DOHH2 (cell line): ENCODE data around the gene FA2H.

Source experiments
- EZH2phosphoT487 ChIP-seq: fragments of 200-600 bp; sonication (generic); IDR thresholded peaks from 2 replicates; pipeline ENCODE4 v1.6.1; 2017; ENCODE audit warnings: borderline replicate concordance, mild to moderate bottlenecking, antibody characterized with exemption, low read length, moderate library complexity, mixed read lengths
- TF ChIP-seq, protein P1 (sequence below): fragments of 200-600 bp; sonication (generic); IDR thresholded peaks from one replicate; pipeline ENCODE4 v1.5.1; 2014; ENCODE audit warnings: antibody characterized with exemption, mild to moderate bottlenecking, low read depth, low read length; ENCODE audit not compliant: poor library complexity, severe bottlenecking

GRCh38 chr16:74767749-74768148 is 6.9 kb downstream of the FA2H start:
- TF ChIP-seq, protein P1, sequence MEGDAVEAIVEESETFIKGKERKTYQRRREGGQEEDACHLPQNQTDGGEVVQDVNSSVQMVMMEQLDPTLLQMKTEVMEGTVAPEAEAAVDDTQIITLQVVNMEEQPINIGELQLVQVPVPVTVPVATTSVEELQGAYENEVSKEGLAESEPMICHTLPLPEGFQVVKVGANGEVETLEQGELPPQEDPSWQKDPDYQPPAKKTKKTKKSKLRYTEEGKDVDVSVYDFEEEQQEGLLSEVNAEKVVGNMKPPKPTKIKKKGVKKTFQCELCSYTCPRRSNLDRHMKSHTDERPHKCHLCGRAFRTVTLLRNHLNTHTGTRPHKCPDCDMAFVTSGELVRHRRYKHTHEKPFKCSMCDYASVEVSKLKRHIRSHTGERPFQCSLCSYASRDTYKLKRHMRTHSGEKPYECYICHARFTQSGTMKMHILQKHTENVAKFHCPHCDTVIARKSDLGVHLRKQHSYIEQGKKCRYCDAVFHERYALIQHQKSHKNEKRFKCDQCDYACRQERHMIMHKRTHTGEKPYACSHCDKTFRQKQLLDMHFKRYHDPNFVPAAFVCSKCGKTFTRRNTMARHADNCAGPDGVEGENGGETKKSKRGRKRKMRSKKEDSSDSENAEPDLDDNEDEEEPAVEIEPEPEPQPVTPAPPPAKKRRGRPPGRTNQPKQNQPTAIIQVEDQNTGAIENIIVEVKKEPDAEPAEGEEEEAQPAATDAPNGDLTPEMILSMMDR, result no peak
- TF ChIP-seq EZH2phosphoT487, result no peak
